Right renal pelvis (tissue), 4 donors: Measurements from ENCODE around the gene PRKRA. TPM values are rescaled to one million over a fixed set of nuclear protein-coding genes. Genes with fewer than 3 reads are reported as not detected.
"Not testable (repeated sequence)": the region's sequence is repeated elsewhere in the genome, so short reads cannot be mapped to it uniquely, and the experiment has no call there.

Experiments used
- DNase-seq, 4 donors: peaks; one replicate each; pipeline ENCODE4 v3.0.0-alpha.2; 2013; ENCODE audit warnings: low read depth in 4 of 4, low spot score in 3 of 4, missing footprints in 1 of 4
- polyA plus RNA-seq, 4 donors: library from polyadenylated mRNA; unstranded; fragments of 120-200 nt; gene quantifications; one replicate each; pipeline ENCODE4 v1.2.1, GENCODE V29; 2013; ENCODE audit not compliant: insufficient read length in 4 of 4

Gene PRKRA
- polyA plus RNA-seq, 4 donors: 70.7 to 84.6 (median 78.2) TPM

DNA sequence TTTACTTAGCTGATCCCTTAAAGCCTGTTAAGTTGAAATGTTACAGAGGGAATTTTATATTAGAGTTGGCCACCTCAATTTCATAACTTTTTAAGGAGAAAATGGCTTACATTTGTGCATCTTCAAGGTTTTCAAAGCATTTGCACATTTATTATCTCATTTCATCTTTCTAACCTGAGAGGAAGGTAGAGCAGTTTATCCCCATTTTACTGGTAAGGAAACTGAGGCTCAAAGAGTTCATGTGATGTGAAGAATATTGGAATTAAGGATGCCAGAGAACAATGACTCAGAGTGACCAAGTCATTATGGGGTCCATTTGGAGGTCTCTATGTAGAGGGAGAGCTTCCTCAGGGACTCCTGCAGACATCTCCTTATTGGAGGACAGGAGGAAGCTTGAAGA, 35.0 kb downstream of the PRKRA start:
- DNase-seq: no peak

- peak; percentile 81 to 88 (median 86) for DNase-seq
These were observed 36.4 kb downstream of the PRKRA start for GRCh38 chr2:178414266-178415247.

DNA sequence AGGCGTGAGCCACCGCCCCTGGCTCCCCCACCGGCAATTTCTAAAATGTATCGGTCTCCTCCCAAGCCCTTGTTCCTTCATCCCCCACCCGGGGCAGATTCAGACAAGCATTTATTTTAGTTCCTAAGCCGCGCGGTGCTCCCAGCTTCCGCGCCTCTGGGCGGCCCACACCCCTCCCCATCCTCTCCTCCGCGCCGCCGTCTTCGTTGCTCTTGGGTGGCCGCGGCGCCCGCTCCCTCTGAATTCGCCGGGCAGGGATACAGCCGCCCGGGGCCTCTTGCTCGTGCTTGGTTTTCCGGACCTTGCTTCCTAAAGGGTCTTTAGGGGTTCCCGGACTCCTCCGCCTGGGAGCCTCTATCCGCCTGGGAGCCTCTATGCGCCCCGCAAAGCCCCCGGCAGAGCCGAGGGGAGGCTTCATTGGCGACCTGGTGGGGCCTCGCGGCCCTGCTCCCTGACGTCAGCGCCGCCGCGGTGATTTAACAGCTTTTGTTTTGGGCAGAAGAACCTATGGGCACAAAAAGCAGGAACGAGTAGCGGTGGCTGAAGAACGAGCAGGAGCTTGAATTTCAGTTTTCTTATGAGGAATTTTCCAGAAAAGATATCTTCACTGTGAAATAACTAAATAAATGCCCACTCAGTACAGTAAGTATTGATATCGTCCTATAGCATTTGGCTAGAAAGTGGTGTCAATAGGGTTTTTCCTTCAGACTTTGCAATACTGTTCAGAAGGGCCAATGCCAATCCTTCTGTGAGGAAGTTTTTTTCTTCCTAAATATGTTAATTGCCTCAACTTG, 37.3 kb downstream of the PRKRA start:
- peak in 3 of 4 donors; percentile 55 to 65 (median 63) for DNase-seq

GRCh38 chr2:178412453-178412852, 38.5 kb downstream of the PRKRA start:
- not testable (repeated sequence) for DNase-seq

DNA sequence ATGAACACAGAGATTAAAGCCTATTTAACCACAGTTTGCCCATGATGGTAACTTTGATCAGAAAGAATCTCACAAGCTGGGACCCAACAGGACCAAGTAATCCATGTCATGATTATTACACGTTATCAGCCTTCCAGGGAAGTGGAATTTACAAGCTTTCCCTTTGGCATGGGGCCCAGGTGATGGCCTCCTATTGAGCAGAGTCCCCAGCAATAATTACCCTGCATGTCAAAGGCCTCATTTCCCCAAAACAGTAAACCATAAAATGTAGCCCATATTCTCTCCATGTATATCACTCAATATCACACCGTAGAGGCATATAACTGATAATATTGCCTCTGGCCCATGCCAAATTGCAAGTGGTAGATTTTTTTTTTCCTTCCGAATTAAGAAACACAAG, 38.9 kb downstream of the PRKRA start:
- DNase-seq: no peak

GRCh38 chr2:178409261-178409660, 41.7 kb downstream of the PRKRA start:
- DNase-seq: no peak

DNA sequence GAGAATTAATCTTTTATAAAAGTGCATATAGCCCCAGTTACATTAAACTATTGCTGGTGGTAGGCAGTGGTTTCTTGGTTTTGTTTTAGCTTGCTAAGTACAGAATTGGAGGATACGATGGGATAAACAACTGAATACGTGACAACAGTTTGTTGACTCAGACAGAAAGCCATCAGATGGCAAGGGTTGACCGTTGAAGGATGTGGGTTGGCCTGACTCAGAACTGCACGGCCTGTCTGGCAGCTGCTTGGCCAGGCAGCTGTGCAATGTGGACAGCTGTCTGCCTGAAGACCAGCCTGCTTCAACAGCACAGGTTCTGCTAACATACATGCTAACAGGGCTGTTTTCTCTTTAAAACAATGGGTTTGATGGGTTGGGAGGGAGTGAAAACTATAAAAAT, 46.6 kb downstream of the PRKRA start:
- DNase-seq: no peak

DNA sequence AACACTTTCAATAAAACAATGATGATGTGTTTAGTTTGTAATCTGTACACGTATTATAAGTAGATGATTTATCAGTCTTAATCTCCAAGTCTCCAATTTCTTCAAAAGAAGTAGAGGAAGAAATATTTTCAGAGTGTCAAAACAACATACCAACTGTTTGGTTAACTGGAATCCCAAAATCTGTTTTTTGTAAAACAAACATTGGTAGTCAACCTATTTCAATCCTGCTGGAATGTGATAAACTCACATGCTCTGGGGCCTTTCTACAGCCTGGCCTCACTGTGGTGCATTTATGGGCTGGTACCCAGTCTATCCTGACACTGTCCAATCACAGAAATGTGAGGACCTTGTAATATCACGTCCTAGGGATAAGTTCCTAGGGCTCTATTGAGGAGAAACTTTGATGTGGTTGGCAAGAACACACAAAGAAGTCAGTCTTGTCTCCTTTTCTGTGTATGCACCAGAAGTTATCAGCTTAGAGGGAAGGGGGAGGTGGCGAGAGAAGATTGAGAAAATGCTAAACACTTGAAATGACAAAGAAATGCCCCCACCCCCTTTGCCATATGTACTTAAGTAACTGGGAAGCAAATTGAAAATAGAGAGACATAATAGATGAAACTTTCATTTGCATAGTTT, 47.2 kb downstream of the PRKRA start:
- DNase-seq: no peak

DNA sequence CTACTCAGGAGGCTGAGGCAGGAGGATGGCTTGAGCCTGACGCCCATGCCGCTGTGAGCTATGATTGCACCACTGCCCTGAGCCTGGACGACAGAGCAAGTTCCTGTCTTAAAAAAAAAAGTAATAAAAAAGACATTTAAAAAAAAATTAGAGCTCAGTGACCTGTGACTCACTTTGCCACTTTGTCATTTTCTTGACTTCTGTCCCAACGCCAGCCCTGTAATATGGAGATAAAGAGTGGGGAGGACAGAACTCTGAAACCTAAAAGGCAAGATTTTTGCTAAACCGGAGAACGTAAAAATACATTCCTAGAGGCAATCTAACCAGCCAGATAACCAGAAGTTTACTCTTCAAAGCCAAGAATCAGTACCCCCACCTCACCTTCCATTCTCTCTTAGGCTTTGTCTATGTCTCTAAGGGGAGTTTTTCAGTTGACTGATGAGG, 49.0 kb downstream of the PRKRA start:
- DNase-seq: no peak

DNA sequence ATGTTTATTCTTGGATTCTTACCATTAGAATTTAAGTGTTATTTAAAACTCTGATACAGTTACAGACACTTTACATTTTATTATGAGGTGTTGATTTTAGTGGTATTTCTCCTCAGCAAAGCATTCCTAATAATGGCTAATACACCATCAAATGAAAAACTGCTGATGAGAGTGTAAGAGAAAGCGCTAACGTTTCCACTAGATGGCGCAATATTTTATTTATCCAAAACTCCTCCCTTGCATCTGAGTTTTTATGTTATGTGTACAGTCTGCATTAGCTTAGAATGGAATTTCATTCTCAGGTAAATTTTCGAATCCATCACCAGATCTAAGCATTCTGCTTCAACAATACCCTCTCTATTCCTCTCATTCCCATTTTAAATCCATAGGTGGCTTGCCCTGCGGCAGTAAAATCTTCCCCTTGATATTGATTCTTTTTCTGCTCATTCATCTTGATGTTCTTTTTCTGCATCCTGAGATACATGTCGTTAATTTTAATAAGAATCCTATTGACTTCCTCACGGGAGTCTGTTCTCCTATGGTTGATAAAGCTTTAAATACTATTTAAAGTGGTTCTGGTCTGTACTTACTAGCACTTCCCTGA, 53.9 kb downstream of the PRKRA start:
- DNase-seq: peak in 1 of 4 donors; percentile 32

DNA sequence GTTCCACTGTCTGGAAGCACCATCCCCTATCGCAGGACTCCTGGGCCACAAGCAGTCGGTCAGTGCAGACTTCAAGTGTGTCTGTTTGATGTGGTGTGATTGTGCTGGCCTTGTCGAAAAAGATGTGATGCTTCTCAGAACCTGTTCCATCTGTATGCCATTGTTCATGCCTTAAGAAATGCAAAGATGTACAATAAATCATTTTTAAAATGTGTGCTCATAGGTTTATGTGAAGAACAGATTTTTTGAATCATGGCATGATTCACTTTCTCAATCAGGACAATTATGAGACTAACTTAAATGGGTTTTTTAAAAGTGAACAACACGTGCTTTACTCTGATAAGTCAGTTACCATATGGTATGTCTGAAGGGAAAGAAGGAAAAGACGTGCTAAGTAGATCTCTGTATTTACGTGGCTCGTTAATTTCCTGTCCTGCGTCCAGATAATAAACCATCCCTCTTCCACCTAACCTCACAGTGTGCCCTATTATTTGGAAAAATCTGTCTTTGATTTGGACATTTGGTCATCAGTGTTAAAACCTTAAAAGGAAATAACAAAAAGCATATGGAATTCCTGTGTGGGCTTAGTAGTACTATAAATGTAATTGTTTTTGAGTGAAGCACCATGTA, 54.9 kb downstream of the PRKRA start:
- no peak for DNase-seq

GRCh38 chr2:178395295-178395694, 55.7 kb downstream of the PRKRA start:
- no peak for DNase-seq

DNA sequence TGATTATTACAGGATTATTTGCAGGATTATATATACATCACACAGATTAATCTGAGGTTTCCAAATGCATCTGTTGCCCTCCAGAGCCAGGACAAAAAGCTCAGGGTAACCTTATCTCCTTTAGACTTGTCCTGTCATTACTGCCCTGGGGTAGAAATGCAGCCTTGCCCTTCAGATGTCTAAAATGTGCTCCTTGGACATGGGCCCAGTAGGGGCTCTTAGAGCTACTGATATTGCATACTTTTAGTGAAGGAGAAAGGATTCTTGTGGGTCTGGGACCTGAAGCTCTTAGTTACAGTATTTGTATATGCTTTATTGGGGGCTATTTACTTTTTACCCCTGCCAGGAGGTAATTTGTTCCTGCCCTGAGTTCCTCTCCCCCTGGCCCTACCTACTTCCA, 56.1 kb downstream of the PRKRA start:
- no peak for DNase-seq

GRCh38 chr2:178392215-178392614, 58.8 kb downstream of the PRKRA start:
- no peak for DNase-seq

DNA sequence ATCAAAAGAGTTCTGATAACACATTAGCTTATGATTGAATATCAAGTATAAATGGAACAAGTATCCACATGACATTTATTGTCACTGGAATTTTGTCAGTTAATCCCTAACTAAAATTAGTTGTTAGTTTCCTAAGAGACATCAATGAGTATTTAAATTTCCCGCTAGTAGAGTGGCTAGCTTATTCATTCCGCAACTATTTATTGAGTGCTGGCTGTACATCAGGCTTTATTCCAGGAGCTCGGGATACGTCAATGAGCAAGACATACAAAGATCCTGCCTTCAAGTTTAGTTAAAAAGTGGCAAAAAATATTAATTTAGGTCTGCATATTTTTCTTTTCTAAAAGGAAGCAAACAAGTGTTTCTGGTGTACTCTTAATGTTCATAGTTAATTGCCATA, 59.3 kb downstream of the PRKRA start:
- DNase-seq: no peak

DNA sequence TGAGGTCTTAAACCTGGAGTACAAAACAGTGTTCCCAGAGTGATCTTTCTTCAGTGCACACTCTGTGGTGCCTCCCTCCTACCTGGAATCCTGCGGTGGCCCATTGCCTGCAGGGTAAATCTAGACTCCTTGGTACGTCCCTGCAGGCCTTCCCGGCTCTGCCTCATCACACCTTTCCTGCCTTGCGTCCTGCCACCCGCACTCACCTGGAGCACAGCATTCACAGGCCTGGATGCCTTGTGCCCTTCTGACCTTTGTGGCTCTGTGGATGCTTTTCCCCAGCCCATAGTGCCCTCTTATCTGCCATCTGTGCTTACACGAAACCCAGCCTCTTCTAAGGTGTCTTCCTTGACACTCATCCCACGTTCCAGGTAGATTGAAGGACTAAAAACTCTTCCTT, 62.7 kb downstream of the PRKRA start:
- no peak for DNase-seq

DNA sequence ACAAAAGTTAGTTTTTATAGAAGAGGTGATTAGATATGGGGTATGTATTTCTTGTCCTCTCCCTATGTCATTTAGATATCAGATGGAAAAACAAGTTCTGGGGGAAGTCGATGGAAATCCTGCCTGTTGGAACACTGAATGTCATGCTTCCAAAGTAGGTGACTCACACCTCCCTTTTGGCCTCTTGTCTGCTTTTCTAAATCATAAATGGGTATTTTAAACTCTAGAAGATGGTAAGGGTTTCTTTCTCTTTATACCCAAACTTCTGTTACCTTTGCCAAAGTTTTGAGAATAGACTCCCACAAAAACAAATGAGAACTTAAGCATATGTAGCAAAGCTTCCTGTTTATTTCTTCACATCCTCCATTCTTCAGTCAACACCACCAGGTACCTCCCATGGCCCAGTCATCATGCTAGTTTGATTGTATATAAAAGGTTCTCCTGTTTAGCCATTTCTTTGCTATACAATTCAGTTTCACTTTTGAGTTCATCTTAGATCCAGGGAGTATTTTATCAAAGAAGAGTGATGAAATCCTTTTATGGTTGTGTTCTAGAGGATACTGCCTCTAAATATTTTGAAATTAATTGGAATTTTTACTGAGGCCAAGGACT, 63.9 kb downstream of the PRKRA start:
- DNase-seq: no peak

DNA sequence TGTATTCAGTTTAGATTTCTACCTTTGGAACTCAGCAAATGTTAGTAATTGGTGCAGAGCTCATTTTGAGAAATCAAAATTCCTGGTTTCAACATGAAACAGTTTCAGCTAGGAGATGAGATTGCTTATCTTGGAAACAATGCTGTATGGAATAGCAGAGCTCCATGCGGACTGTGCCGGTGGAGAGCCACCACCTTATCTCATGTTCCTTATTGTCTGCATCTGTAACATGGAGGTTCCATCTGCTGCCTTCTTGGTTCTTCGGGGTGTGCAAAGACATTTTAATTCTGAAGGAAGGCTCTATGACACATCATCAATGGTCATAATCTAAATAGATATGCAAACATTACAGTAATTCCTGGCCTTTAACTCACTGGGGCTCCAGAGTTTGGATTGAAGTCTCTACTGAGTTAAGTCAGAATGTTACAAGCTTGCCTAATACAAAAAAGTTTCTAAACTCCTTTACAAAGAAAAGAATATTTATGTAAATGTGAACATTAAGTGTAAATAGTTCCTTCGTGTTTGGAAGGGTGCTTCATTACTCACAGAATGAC, 65.3 kb downstream of the PRKRA start:
- no peak for DNase-seq

DNA sequence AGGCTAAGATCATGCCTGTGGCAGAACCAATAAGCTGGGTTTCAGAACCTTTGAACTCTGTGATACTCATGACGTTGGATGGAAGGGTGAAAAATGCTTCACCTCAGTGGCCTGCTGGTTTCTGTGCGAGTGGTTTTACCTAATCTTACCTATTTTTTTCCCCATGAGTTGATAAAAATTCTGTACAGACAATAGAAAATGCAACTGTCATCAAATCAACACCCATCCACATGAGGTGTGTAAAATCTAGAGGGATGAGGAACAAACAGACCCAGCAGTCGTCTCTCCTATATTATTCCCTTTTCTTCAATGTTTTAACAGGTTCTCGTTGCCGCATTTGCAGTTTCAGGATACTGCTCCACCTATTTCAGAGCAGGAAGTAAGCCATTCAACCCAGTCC, 67.3 kb downstream of the PRKRA start:
- DNase-seq: no peak
